Endodermal cell (in vitro differentiated cells): ENCODE data around the gene CCDC142. TPM values are rescaled to one million over a fixed set of nuclear protein-coding genes. Genes with fewer than 3 reads are reported as not detected.

Source experiments
- DNase-seq: peaks from one replicate; pipeline ENCODE4 v3.0.0-alpha.2; 2017
- H3K27ac ChIP-seq: 2 replicates; pipeline ENCODE4 v1.5.1; 2013; ENCODE audit warnings: mild to moderate bottlenecking, low read depth, low read length, moderate library complexity
- H3K27me3 ChIP-seq: 2 replicates; pipeline ENCODE4 v1.6.1; 2013; ENCODE audit warnings: mild to moderate bottlenecking, low read length, moderate library complexity; ENCODE audit not compliant: insufficient read depth, control insufficient read depth, poor library complexity, severe bottlenecking
- H3K36me3 ChIP-seq: 2 replicates; pipeline ENCODE4 v1.7.0; 2013; ENCODE audit warnings: mild to moderate bottlenecking, low read length, moderate library complexity; ENCODE audit not compliant: control insufficient read depth, insufficient read depth
- H3K4me1 ChIP-seq: one replicate; pipeline ENCODE4 v1.7.0; 2013; ENCODE audit warnings: low read length; ENCODE audit not compliant: control insufficient read depth, insufficient read depth
- H3K4me3 ChIP-seq: 2 replicates; pipeline ENCODE4 v1.5.1; 2013; ENCODE audit warnings: mild to moderate bottlenecking, low read length, moderate library complexity
- H3K9ac ChIP-seq: 2 replicates; pipeline ENCODE4 v1.6.1; 2013; ENCODE audit warnings: mild to moderate bottlenecking, low read length, moderate library complexity; ENCODE audit not compliant: poor library complexity, severe bottlenecking; ENCODE audit errors: extremely low read depth
- H3K9me3 ChIP-seq: 2 replicates; pipeline ENCODE4 v1.6.1; 2013; ENCODE audit warnings: mild to moderate bottlenecking, low read length, moderate library complexity; ENCODE audit not compliant: control insufficient read depth
- H3K27ac Mint-ChIP-seq: 2 replicates; pipeline ENCODE4 v1.8.0; 2020; ENCODE audit warnings: mixed read lengths
- H3K27me3 Mint-ChIP-seq: 2 replicates; pipeline ENCODE4 v1.8.0; 2021; ENCODE audit warnings: mild to moderate bottlenecking, mixed read lengths; ENCODE audit not compliant: insufficient read depth
- H3K36me3 Mint-ChIP-seq: 2 replicates; pipeline ENCODE4 v1.8.0; 2020; ENCODE audit warnings: low read depth, mixed read lengths
- H3K4me1 Mint-ChIP-seq: 2 replicates; pipeline ENCODE4 v1.8.0; 2020; ENCODE audit warnings: mixed read lengths
- H3K4me3 Mint-ChIP-seq: 2 replicates; pipeline ENCODE4 v1.8.0; 2020; ENCODE audit warnings: mild to moderate bottlenecking, moderate library complexity, mixed read lengths
- H3K9me3 Mint-ChIP-seq: 2 replicates; pipeline ENCODE4 v1.8.0; 2020; ENCODE audit warnings: mild to moderate bottlenecking, mixed read lengths
- CTCF ChIP-seq: fragments of 200-600 bp; sonication (generic); conservative IDR thresholded peaks from 2 replicates; pipeline ENCODE4 v1.5.0; 2021; ENCODE audit warnings: antibody characterized with exemption, mild to moderate bottlenecking
- WGBS, 2 experiments: methylation state at CpG; one replicate each; pipeline versions ENCODE4 v1.1.5 to v1.1.7; 2013; ENCODE audit warnings: missing lambda C conversion rate in 2 of 2, mixed read lengths in 1 of 2; ENCODE audit not compliant: insufficient coverage in 1 of 2, insufficient read length in 1 of 2; 5-methylcytosine and 5-hydroxymethylcytosine counted together
- total RNA-seq, 2 donors: library from RNA; stranded (reverse); fragmentation: NEBNext Ultra II Directional in 1 of 2; extraction: Animal tissue kit (Norgen Biotek cat#: 25700) in 1 of 2; gene quantifications; 2 replicates in 1 of 2; 3 replicates in 1 of 2; pipeline ENCODE4 v1.2.1, GENCODE V29; 2021

The CCDC142 gene
- total RNA-seq, 2 donors from 2014 or later: 19.0 to 24.7 TPM

DNA sequence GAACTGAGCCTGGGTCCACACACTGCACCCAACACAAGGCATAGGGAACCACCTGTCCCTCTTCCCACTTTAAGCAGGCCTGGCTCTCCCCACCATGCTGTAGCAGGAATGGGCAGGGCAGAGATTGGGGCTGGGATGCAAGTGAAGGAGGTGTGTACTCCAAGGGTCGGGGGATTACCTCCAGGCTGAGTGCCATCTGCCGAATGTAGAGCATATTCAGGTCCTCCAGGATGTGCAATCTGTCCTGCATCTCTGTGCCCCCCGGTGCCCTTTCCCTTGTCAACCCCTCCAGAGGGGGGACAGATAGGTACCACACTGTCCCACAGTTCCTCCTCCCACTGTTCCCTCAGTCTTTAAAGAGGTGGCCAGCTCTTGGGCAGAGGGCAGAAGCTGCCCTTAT is 43.4 kb downstream of the CCDC142 start:
- peaks cover 49% of the 10 kb centered on the region for H3K36me3 ChIP-seq
- peak overlapping the region; percentile 96 for H3K4me3 ChIP-seq
- Mint-ChIP-seq H3K4me3 (peak overlapping the region; percentile 96), H3K27ac (peak overlapping the region; percentile 99), H3K27me3 (no peaks in the 10 kb centered on the region), H3K4me1 (peaks cover 38% of the 10 kb centered on the region), H3K9me3 (no peaks in the 10 kb centered on the region), H3K36me3 (peaks cover 30% of the 10 kb centered on the region)
- no peaks in the 10 kb centered on the region for H3K27me3 ChIP-seq
- TF ChIP-seq CTCF: no peak
- no peaks in the 10 kb centered on the region for H3K9me3 ChIP-seq
- H3K9ac ChIP-seq: peak overlapping the region; percentile 95
- H3K27ac ChIP-seq: peak overlapping the region; percentile 98
- peaks cover 12% of the 10 kb centered on the region for H3K4me1 ChIP-seq
- 65 to 80% methylated on average over 2 to 3 of the region's 3 CpGs for WGBS, 2 experiments
- peak; percentile 41 for DNase-seq

DNA sequence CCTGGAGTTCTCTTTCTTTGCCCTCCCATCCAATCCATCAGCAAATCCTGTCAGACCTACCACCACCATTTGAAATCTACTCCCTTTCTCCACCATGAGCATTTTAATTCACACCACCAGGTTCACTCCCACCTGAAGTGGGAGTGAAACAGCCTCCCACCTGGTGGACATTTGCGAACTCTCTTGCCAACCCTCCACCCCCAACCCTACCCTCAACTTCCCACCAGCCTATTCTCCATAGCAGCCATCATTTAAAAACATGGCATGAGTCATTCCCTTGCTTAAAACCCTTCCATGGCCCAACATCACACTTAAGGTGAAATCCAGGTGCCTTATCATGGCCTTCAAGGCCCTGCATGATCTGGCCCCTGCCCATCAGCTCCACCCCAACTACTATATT is 44.5 kb downstream of the CCDC142 start:
- no peaks in the 10 kb centered on the region for H3K27me3 Mint-ChIP-seq
- H3K4me3 Mint-ChIP-seq: peak overlapping the region; percentile 96
- peaks cover 12% of the 10 kb centered on the region for H3K4me1 ChIP-seq
- H3K9me3 Mint-ChIP-seq: no peaks in the 10 kb centered on the region
- WGBS, 2 experiments: 86 to 98% methylated on average over 1 of the region's 1 CpG
- H3K27me3 ChIP-seq: no peaks in the 10 kb centered on the region
- H3K36me3 ChIP-seq: peaks cover 55% of the 10 kb centered on the region
- peak; percentile 32 for TF ChIP-seq CTCF
- peak; percentile 38 for DNase-seq
- H3K9me3 ChIP-seq: no peaks in the 10 kb centered on the region
- H3K27ac Mint-ChIP-seq: peak overlapping the region; percentile 35
- H3K4me1 Mint-ChIP-seq: peaks cover 35% of the 10 kb centered on the region
- H3K36me3 Mint-ChIP-seq: peaks cover 35% of the 10 kb centered on the region
- H3K9ac ChIP-seq: no peak overlapping the region
- no peak overlapping the region for H3K27ac ChIP-seq
- peak overlapping the region; percentile 96 for H3K4me3 ChIP-seq

DNA sequence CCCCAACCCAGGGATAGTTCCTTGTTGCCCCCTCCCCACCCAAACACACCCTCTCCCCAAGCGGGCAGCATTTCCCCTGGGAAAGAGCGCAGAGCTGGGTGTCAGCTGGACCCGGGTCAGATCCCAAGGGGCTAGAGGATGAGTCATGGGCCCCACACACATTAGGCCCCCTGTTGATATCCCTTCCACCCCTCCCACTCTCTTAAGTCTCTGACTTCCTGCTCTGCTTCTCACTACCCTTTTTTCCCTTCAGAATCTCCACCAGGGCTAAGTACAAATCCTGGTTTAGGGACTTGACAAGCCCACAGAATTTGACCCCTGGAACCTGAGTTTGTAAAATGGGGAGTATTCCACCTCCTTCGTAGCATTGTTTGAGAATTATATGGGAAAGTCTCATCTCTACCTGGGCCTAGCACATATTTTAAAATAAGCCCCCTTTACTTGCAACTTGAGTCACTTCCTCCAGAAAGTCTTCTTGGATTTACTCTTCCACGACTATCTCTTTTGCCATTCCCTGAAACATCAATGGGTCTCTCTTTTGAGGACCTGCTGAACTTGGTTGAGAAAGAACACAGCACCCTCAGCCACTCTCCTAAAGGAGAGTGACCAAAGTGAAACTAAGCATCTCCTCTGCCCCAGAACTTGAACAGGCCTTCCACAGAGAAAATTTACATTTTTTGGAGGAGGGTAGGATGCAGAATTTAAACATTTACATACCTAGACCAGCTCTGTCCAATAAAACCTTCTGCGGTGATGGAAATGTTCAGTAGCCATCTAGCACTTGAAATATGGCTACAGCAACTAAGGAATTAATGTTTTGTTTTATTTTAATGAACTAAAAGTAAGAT is 45.7 kb downstream of the CCDC142 start:
- H3K4me1 Mint-ChIP-seq: peaks cover 35% of the 10 kb centered on the region
- H3K27me3 ChIP-seq: no peaks in the 10 kb centered on the region
- peaks cover 62% of the 10 kb centered on the region for H3K36me3 ChIP-seq
- H3K4me3 Mint-ChIP-seq: peak overlapping the region; percentile 8
- H3K9me3 ChIP-seq: no peaks in the 10 kb centered on the region
- no peak overlapping the region for H3K9ac ChIP-seq
- no peak overlapping the region for H3K4me3 ChIP-seq
- H3K9me3 Mint-ChIP-seq: no peaks in the 10 kb centered on the region
- peaks cover 43% of the 10 kb centered on the region for H3K36me3 Mint-ChIP-seq
- peaks cover 12% of the 10 kb centered on the region for H3K4me1 ChIP-seq
- DNase-seq: peak; percentile 74
- H3K27ac Mint-ChIP-seq: peak overlapping the region; percentile 44
- no peaks in the 10 kb centered on the region for H3K27me3 Mint-ChIP-seq
- 85 to 100% methylated on average over 3 to 6 of the region's 6 CpGs for WGBS, 2 experiments
- TF ChIP-seq CTCF: no peak
- no peak overlapping the region for H3K27ac ChIP-seq
